WTC11 (cell line): ENCODE data around the gene P3H2. TPM values are rescaled to one million over a fixed set of nuclear protein-coding genes. Genes with fewer than 3 reads are reported as not detected.

Experiments used
- ATAC-seq: fragments of 200-7000 bp; cut with Tn5 transposase; 2 replicates; pipeline ENCODE4 v1.10.0; 2021; ENCODE audit warnings: mild to moderate bottlenecking, moderate library complexity
- CTCF ChIA-PET: fragments of 300-600 bp; sonication (Branson Sonifier 250); formaldehyde crosslinking; loops from one replicate; lab custom pipeline; 2021; ENCODE audit warnings: antibody characterized with exemption; lab: Charles Lee
- POLR2A ChIA-PET: fragments of 350-600 bp; sonication (Branson Sonifier 250); formaldehyde crosslinking; loops from one replicate; lab custom pipeline; 2021; ENCODE audit warnings: antibody characterized with exemption; lab: Charles Lee
- DNase-seq: peaks from one replicate; pipeline ENCODE4 v3.0.0; 2021; ENCODE audit warnings: low spot score
- H3K27ac Mint-ChIP-seq: 2 replicates; pipeline ENCODE4 v1.8.0; 2021; ENCODE audit warnings: mixed read lengths
- H3K27me3 Mint-ChIP-seq: 2 replicates; pipeline ENCODE4 v1.8.0; 2021; ENCODE audit warnings: low read depth, mild to moderate bottlenecking, moderate library complexity, mixed read lengths
- H3K36me3 Mint-ChIP-seq: 2 replicates; pipeline ENCODE4 v1.8.0; 2021; ENCODE audit warnings: mixed read lengths
- H3K4me1 Mint-ChIP-seq: 2 replicates; pipeline ENCODE4 v1.8.0; 2022; ENCODE audit warnings: mixed read lengths
- H3K4me3 Mint-ChIP-seq: 2 replicates; pipeline ENCODE4 v1.8.0; 2021; ENCODE audit warnings: mild to moderate bottlenecking, moderate library complexity, mixed read lengths
- H3K9me3 Mint-ChIP-seq: 2 replicates; pipeline ENCODE4 v1.8.0; 2021; ENCODE audit warnings: mixed read lengths
- AFF4 ChIP-seq: sonication (generic); formaldehyde crosslinking; IDR thresholded peaks from 2 replicates; pipeline ENCODE4 v1.8.1; 2023; ENCODE audit warnings: mild to moderate bottlenecking, missing genetic modification reagents, borderline replicate concordance
- ATF2 ChIP-seq: sonication (generic); formaldehyde crosslinking; IDR thresholded peaks from 2 replicates; pipeline ENCODE4 v1.8.1; 2022; ENCODE audit warnings: low read depth, missing genetic modification reagents, borderline replicate concordance
- CBFB ChIP-seq: sonication (generic); formaldehyde crosslinking; IDR thresholded peaks from 2 replicates; pipeline ENCODE4 v1.8.1; 2022; ENCODE audit warnings: mild to moderate bottlenecking, low read depth, missing genetic modification reagents
- CREM ChIP-seq: sonication (generic); formaldehyde crosslinking; IDR thresholded peaks from 2 replicates; pipeline ENCODE4 v1.8.1; 2022; ENCODE audit warnings: mild to moderate bottlenecking, missing genetic modification reagents, moderate library complexity
- E2F4 ChIP-seq: sonication (generic); formaldehyde crosslinking; IDR thresholded peaks from 2 replicates; pipeline ENCODE4 v1.8.1; 2022; ENCODE audit warnings: low read depth, mild to moderate bottlenecking, moderate library complexity, missing genetic modification reagents, borderline replicate concordance
- ESRRA ChIP-seq: sonication (generic); formaldehyde crosslinking; IDR thresholded peaks from 2 replicates; pipeline ENCODE4 v1.8.1; 2022; ENCODE audit warnings: mild to moderate bottlenecking, missing genetic modification reagents, borderline replicate concordance
- FOXP1 ChIP-seq: sonication (generic); formaldehyde crosslinking; IDR thresholded peaks from 2 replicates; pipeline ENCODE4 v1.8.0; 2022; ENCODE audit warnings: missing genetic modification reagents, mild to moderate bottlenecking, moderate library complexity, borderline replicate concordance
- HMGA2 ChIP-seq: fragments of 250-450 bp; sonication (Bioruptor Pico); IDR thresholded peaks from 2 replicates; pipeline ENCODE4 v1.4.0; 2021; ENCODE audit warnings: mild to moderate bottlenecking, moderate library complexity
- MAX ChIP-seq: sonication (generic); formaldehyde crosslinking; IDR thresholded peaks from 2 replicates; pipeline ENCODE4 v1.8.0; 2022; ENCODE audit warnings: mild to moderate bottlenecking, missing genetic modification reagents
- MLX ChIP-seq: sonication (generic); formaldehyde crosslinking; IDR thresholded peaks from 2 replicates; pipeline ENCODE4 v1.8.1; 2023; ENCODE audit warnings: mild to moderate bottlenecking, missing genetic modification reagents, moderate library complexity
- MYBL2 ChIP-seq: sonication (generic); formaldehyde crosslinking; IDR thresholded peaks from 2 replicates; pipeline ENCODE4 v1.8.1; 2023; ENCODE audit warnings: mild to moderate bottlenecking, moderate library complexity, missing genetic modification reagents
- PRRX2 ChIP-seq: fragments of 250-450 bp; sonication (Bioruptor Pico); IDR thresholded peaks from 2 replicates; pipeline ENCODE4 v1.8.0; 2021; ENCODE audit warnings: mild to moderate bottlenecking
- ZBTB21 ChIP-seq: sonication (generic); formaldehyde crosslinking; IDR thresholded peaks from 2 replicates; pipeline ENCODE4 v1.8.1; 2023; ENCODE audit warnings: mild to moderate bottlenecking, missing genetic modification reagents, borderline replicate concordance
- ZNF121 ChIP-seq: sonication (generic); formaldehyde crosslinking; IDR thresholded peaks from 2 replicates; pipeline ENCODE4 v1.8.0; 2023; ENCODE audit warnings: missing genetic modification reagents
- ZNF317 ChIP-seq: sonication (generic); formaldehyde crosslinking; IDR thresholded peaks from 2 replicates; pipeline ENCODE4 v1.8.1; 2023; ENCODE audit warnings: low read depth, mild to moderate bottlenecking, moderate library complexity, missing genetic modification reagents, borderline replicate concordance
- ZNF512 ChIP-seq: sonication (generic); formaldehyde crosslinking; IDR thresholded peaks from 2 replicates; pipeline ENCODE4 v1.8.1; 2022; ENCODE audit warnings: missing genetic modification reagents, borderline replicate concordance
- total RNA-seq: library from RNA; stranded (reverse); gene quantifications from 3 replicates; pipeline ENCODE4 v1.2.3, GENCODE V29; 2021

P3H2 gene
- total RNA-seq, 1 experiment from 2014 or later, result 29.4 TPM

GRCh38 chr3:189909573-189909972 lies 211.1 kb downstream of the P3H2 start:
- no peak overlapping the region for H3K4me3 Mint-ChIP-seq
- CTCF ChIA-PET, result no interaction called here
- POLR2A ChIA-PET, result no interaction called here
- ATAC-seq (no peak), DNase-seq (no peak)
- H3K36me3 Mint-ChIP-seq, result no peaks in the 10 kb centered on the region
- H3K4me1 Mint-ChIP-seq, result peaks cover 17% of the 10 kb centered on the region
- TF ChIP-seq AFF4 (CRISPR knock-in tag), result no peak
- no peak for TF ChIP-seq HMGA2
- no peak for TF ChIP-seq MLX
- TF ChIP-seq ZNF512 (CRISPR knock-in tag), result no peak
- no peak for TF ChIP-seq FOXP1 (CRISPR knock-in tag)
- no peak for TF ChIP-seq CREM (CRISPR knock-in tag)
- no peak for TF ChIP-seq MYBL2 (CRISPR knock-in tag)
- no peak for TF ChIP-seq ZBTB21
- TF ChIP-seq ATF2 (CRISPR knock-in tag), result no peak
- no peak for TF ChIP-seq ZNF121 (CRISPR knock-in tag)
- no peak for TF ChIP-seq ZNF317
- TF ChIP-seq MAX (CRISPR knock-in tag), result no peak
- no peak for TF ChIP-seq ESRRA (CRISPR knock-in tag)
- H3K27ac Mint-ChIP-seq, result no peak overlapping the region
- no peaks in the 10 kb centered on the region for H3K9me3 Mint-ChIP-seq
- H3K27me3 Mint-ChIP-seq, result no peaks in the 10 kb centered on the region

GRCh38 chr3:189909139-189909538 lies 211.6 kb downstream of the P3H2 start:
- H3K4me3 Mint-ChIP-seq, result no peak overlapping the region
- DNase-seq, result no peak
- CTCF ChIA-PET, result no interaction called here
- H3K4me1 Mint-ChIP-seq, result peaks cover 17% of the 10 kb centered on the region
- H3K9me3 Mint-ChIP-seq, result no peaks in the 10 kb centered on the region
- ATAC-seq, result no peak
- POLR2A ChIA-PET, result interaction anchor here (0.6 kb wide), 1 partner anchor 83 kb away, joined by 8 read pairs; no protein-coding TSS in a partner anchor
- no peak overlapping the region for H3K27ac Mint-ChIP-seq
- H3K36me3 Mint-ChIP-seq, result no peaks in the 10 kb centered on the region
- TF ChIP-seq PRRX2 (CRISPR knock-in tag), result no peak
- no peak for TF ChIP-seq CBFB (CRISPR knock-in tag)
- no peak for TF ChIP-seq HMGA2
- TF ChIP-seq E2F4, result no peak
- TF ChIP-seq, all 79 proteins: peak for 0
- no peaks in the 10 kb centered on the region for H3K27me3 Mint-ChIP-seq
